Activated T-cell treated with anti-CD3 and anti-CD28 coated beads, Interleukin-2, amount 50 U/mL, for 1 hour (primary cell): ENCODE data around the gene CCNT1.
"Not testable (repeated sequence)": the region's sequence is repeated elsewhere in the genome, so short reads cannot be mapped to it uniquely, and the experiment has no call there.

ENCODE experiments used
- DNase-seq: peaks from one replicate; pipeline ENCODE4 v3.0.0-alpha.2; 2020

Gene CCNT1

GRCh38 chr12:48690990-48691389 is 25.5 kb downstream of the CCNT1 start:
- no peak for DNase-seq

DNA sequence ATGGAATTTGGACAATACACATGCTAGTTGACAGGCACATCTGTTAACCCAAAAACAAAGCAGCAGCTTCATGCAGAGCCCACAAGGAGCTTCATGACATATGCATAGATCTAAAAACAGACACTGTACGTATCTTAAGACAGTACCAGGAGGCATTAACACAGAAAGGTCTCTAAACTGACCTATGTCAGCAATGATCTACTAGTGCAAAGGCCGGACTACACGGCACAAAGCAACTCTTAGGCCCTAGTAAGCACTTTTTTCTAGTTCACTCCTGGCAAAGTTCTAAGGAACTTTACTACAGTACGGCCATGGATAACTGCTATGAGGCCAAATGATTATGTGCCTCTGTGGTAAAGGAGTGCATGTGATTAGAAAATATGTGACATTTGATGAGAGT is 26.1 kb downstream of the CCNT1 start:
- DNase-seq, result no peak

DNA sequence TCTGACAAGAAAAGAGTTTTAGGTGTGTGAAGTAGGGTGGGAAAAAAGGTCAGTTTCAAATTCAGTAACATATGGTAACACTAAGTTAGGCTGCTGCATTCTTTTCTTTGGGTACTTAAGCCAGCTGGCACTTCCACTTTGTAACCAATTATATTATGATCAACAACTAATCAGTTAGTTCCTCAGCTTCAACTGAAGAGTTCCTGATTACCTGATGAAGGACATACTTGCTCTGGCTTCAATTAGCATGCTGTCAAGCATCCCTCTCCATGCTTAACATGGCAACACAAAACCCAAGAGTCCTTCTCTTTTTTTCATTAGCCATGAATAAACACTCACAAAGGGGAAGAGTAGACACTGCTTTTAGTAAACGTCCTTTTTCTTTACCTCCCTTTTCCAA is 27.7 kb downstream of the CCNT1 start:
- DNase-seq, result no peak

- no peak for DNase-seq
Observed at GRCh38 chr12:48687592-48687991, 28.9 kb downstream of the CCNT1 start.

GRCh38 chr12:48686615-48687334 is 29.7 kb downstream of the CCNT1 start:
- DNase-seq, result no peak

- DNase-seq, result no peak
Observed at GRCh38 chr12:48686037-48686595, 30.4 kb downstream of the CCNT1 start.

- no peak for DNase-seq
Observed at GRCh38 chr12:48683534-48683933, 33.0 kb downstream of the CCNT1 start.

GRCh38 chr12:48682927-48683326 is 33.6 kb downstream of the CCNT1 start:
- no peak for DNase-seq

DNA sequence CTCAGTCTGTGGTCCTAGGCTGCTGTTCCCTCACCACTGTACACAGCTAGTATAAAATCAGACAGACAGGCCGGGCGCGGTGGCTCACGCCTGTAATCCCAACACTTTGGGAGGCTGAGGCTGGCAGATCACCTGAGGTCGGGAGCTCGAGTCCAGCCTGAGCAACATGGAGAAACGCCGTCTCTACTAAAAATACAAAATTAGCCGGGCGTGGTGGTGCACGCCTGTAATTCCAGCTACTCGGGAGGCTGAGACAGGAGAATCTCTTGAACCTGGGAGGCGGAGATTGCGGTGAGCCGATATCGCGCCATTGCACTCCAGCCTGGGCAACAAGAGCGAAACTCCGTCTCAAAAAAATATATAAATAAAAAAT is 34.0 kb downstream of the CCNT1 start:
- not testable (repeated sequence) for DNase-seq

GRCh38 chr12:48681710-48682532 is 34.6 kb downstream of the CCNT1 start, which contains the start of gene KANSL2:
TSS of gene KANSL2 (minus strand) at chr12:48682238. CDS start at chr12:48681632, 606 bp downstream.
- peak; percentile 92 for DNase-seq

- DNase-seq, result no peak
Observed at GRCh38 chr12:48681399-48681709, 35.2 kb downstream of the CCNT1 start.

- no peak for DNase-seq
Observed at GRCh38 chr12:48680861-48681260, 35.6 kb downstream of the CCNT1 start.

- DNase-seq, result no peak
Observed at GRCh38 chr12:48678551-48679185, 37.8 kb downstream of the CCNT1 start.

DNA sequence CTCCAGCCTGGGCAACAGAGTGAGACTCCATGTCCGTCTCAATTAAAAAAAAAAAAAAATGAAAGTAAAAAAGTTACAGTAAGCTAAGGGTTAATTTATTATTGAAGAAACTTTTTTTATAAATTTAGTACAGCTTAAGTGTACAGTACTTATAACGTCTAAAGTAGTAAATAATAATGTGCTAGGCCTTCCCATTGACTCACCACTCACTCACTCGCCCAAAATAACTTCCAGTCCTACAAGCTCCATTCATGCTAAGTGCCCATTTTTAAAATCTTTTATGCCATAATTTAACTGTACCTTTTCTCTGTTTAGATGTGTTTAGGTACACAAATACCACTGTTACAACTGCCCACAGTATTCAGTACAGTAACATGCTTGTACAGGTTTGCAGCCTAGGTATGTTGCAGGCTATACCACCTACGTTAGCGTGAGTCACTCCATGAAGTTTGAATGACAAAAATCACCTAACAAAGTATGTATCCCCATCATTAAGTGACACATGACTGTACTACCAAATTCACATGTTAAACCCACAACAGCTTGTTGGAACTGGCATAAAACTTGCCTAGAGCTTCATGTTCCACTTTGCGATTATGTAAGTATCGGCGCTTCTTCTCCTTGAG is 45.2 kb downstream of the CCNT1 start:
- no peak for DNase-seq

- no peak for DNase-seq
Observed at GRCh38 chr12:48668996-48669395, 47.5 kb downstream of the CCNT1 start.

- no peak for DNase-seq
Observed at GRCh38 chr12:48659863-48660262, 56.6 kb downstream of the CCNT1 start.

- no peak for DNase-seq
Observed at GRCh38 chr12:48651681-48652080, 64.8 kb downstream of the CCNT1 start.

- not testable (repeated sequence) for DNase-seq
Observed at GRCh38 chr12:48645354-48645753, 71.2 kb downstream of the CCNT1 start.

- DNase-seq, result no peak
Observed at GRCh38 chr12:48643011-48643410, 73.5 kb downstream of the CCNT1 start.

DNA sequence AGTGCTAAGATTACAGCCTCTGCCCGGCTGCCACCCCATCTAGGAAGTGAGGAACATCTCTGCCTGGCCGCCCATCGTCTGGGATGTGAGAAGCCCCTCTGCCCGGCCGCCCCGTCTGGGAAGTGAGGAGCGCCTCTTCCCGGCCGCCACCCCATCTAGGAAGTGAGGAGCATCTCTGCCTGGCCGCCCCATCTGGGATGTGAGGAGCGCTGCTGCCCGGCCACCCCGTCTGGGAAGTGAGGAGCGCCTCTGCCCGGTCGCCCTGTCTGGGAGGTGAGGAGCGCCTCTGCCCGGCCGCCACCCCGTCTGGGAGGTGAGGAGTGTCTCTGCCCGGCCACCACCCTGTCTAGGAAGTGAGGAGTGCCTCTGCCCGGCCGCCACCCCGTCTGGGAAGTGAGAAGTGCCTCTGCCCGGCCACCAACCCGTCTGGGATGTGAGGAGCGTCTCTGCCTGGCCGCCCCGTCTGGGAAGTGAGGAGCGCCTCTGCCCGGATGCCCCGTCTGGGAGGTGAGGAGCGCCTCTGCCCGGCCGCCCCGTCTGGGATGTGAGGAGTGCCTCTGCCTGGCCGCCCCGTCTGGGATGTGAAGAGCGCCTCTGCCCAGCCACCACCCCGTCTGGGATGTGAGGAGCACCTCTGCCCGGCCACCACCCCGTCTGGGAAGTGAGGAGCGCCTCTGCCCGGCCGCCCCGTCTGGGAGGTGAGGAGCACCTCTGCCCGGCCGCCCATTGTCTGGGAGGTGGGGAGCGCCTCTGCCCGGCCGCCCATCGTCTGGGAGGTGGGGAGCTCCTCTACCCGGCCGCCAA is 74.6 kb downstream of the CCNT1 start:
- not testable (repeated sequence) for DNase-seq

DNA sequence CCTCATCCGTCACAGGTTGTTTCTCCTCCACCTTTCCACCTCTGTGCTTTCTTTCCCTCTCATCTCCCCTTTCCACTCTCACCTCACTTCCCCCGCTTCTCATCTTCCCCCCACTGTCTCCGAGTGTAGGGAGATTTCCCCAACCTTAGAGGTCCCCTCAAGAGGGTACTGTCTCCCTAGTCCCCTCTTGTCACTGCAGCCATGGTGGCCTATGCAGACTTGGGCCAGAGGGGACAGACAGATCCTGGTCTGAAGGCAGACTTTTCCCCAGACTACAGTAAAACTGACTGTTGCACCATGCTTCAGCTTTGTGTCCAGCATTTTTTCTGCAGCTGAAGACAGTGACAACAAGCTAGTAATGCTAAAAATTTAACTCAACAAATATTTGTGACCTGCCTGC is 75.7 kb downstream of the CCNT1 start:
- DNase-seq, result no peak

DNA sequence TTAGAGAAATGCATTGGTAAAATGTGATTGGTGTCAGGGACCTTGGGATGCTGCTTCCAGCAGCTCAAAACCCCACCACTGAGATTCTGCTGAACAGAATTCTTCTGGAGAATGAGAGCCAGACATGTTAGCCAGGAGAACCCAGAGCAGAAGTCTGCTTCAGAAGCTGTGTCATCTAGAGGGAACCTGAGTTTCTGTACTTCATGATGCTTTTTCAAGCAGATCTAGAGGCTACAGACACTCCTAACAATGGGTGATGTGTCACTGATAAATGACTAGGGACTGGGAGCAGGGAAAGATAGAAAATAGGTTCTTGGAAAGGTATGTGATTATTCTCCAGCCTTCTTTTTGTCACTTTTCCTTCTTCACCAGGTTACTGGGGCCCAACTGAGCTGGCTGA is 76.1 kb downstream of the CCNT1 start:
- no peak for DNase-seq
